Prostate gland (tissue), 2 donors: ENCODE data around the gene CDK5RAP2.

Experiments used
- POLR2A ChIP-seq: fragments of 450-650 bp; IDR thresholded peaks from one replicate; pipeline ENCODE4 v1.6.1; 2016; ENCODE audit warnings: antibody characterized with exemption, mild to moderate bottlenecking
- POLR2AphosphoS5 ChIP-seq: sonication (generic); formaldehyde crosslinking; IDR thresholded peaks from one replicate; pipeline ENCODE4 v1.6.1; 2017; ENCODE audit warnings: antibody characterized with exemption
- TF ChIP-seq, protein P1 (sequence below), 4 experiments: fragments of 200-600 bp in 2 of 4; fragments of 450-650 bp in 2 of 4; sonication (generic) in 2 of 4; IDR thresholded peaks; 1 replicate in 3 of 4; 2 replicates in 1 of 4; pipeline ENCODE4 v1.5.1; 2016 to 2019; ENCODE audit warnings: antibody characterized with exemption in 4 of 4, mild to moderate bottlenecking in 2 of 4, moderate library complexity in 2 of 4

DNA sequence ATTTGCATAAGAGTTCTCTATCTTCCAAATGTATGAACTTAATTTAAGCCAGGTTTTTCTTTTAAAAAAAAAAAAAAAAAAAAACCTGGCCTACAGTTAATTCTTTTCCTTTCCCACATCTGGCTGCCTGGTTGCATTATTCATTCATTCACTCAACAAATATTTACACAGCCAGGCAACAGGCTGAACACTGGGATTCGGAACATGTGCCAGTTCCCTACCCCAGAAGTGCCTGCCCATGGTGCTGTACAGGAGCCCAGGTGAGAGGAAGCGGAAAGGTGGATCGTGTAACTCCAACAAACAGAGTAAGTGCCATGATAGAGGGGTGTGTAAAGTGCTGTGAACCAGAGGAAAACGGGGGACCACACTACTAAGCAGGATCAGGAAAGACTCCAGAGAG, 93.6 kb downstream of the CDK5RAP2 start:
- no peak for TF ChIP-seq POLR2A
- TF ChIP-seq POLR2AphosphoS5: no peak
- TF ChIP-seq, protein P1, sequence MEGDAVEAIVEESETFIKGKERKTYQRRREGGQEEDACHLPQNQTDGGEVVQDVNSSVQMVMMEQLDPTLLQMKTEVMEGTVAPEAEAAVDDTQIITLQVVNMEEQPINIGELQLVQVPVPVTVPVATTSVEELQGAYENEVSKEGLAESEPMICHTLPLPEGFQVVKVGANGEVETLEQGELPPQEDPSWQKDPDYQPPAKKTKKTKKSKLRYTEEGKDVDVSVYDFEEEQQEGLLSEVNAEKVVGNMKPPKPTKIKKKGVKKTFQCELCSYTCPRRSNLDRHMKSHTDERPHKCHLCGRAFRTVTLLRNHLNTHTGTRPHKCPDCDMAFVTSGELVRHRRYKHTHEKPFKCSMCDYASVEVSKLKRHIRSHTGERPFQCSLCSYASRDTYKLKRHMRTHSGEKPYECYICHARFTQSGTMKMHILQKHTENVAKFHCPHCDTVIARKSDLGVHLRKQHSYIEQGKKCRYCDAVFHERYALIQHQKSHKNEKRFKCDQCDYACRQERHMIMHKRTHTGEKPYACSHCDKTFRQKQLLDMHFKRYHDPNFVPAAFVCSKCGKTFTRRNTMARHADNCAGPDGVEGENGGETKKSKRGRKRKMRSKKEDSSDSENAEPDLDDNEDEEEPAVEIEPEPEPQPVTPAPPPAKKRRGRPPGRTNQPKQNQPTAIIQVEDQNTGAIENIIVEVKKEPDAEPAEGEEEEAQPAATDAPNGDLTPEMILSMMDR (IDR thresholded peaks at IDR 0.05): no peak
